AG08396 (cell line): ENCODE results near the gene DNAJB6.
"Not testable (repeated sequence)": the region's sequence is repeated elsewhere in the genome, so short reads cannot be mapped to it uniquely, and the experiment has no call there.

Experiments
- DNase-seq: peaks from one replicate; pipeline ENCODE4 v3.0.0; 2012; ENCODE audit warnings: low spot score, mixed read lengths

Gene DNAJB6

DNA sequence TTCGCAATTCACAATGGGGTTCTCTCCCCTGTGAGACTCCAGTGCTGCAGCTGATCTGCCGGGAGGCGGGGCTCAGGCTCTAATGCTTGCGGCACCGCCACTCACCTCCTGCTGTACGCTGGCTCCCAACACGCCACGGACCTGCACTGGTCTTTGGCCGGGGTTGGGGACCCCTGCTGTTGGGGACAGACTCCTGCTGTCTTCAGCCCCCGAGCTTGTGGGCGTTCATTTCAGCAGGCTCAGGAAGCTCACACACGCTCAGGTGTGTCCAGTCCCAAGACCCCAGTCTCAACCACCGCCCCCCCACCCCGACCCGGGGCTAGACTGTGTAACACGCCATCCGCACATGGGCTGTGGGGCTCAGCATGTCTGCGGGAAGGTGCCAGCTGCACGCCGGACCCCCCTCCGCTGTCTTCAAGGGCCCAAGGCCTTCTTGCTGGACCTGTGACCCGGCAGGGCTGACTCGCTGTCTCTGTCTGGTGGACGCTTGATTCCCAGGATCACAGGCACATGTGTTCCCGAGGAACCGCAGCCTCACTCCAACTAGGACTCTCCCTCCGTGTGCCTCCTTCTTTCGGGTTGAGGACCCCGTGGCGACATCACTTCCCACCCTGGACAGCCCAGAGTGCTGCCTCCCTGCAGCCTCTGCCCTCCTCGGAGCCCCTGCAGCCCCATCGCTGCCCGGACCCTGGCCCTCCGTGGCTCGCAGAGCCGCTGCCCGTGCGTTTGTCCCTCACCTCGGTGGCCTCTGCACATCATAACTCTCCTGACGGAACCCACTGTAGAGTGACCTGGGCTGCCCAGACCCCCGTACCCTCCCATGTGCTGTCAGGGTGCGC is 106.4 kb downstream of the DNAJB6 start:
- no peak for DNase-seq

GRCh38 chr7:157444011-157444842 is 107.4 kb downstream of the DNAJB6 start:
- DNase-seq, result no peak

DNA sequence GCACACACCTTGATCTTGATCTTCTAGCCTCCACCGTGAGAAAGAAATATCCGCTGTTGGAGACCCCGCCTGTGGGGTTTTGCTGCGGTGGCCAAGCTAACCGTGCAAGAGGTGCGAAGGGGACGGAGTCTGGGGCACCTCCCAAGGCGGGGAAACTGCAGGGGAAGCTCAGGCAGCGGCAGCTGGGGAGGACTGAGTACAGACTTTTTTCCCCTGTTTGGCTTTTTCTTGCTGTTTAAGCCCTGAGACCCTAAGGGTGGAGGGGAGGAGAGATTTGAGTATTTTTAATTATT is 108.0 kb downstream of the DNAJB6 start:
- no peak for DNase-seq

GRCh38 chr7:157445246-157445955 is 108.6 kb downstream of the DNAJB6 start:
- DNase-seq, result no peak

GRCh38 chr7:157445956-157446295 is 109.1 kb downstream of the DNAJB6 start:
- no peak for DNase-seq

GRCh38 chr7:157446322-157446721 is 109.5 kb downstream of the DNAJB6 start:
- DNase-seq, result no peak

DNA sequence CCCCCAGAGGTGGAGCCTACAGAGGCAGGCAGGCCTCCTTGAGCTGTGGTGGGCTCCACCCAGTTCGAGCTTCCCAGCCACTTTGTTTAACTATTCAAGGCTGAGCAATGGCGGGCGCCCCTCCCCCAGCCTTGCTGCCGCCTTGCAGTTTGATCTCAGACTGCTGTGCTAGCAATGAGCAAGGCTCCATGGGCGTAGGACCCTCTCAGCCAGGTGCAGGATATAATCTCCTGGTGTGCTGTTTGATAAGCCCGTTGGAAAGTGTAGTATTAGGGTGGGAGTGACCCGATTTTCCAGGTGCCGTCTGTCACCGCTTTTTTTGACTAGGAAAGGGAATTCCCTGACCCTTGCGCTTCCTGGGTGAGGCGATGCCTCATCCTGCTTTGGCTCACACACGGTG is 117.2 kb downstream of the DNAJB6 start:
- DNase-seq, result not testable (repeated sequence)

- DNase-seq, result no peak
Measured at GRCh38 chr7:157457355-157458253, 120.8 kb downstream of the DNAJB6 start.

- no peak for DNase-seq
Measured at GRCh38 chr7:157458254-157458633, 121.4 kb downstream of the DNAJB6 start.

GRCh38 chr7:157459966-157460365 is 123.2 kb downstream of the DNAJB6 start:
- no peak for DNase-seq

GRCh38 chr7:157460721-157461120 is 123.9 kb downstream of the DNAJB6 start:
- no peak for DNase-seq

DNA sequence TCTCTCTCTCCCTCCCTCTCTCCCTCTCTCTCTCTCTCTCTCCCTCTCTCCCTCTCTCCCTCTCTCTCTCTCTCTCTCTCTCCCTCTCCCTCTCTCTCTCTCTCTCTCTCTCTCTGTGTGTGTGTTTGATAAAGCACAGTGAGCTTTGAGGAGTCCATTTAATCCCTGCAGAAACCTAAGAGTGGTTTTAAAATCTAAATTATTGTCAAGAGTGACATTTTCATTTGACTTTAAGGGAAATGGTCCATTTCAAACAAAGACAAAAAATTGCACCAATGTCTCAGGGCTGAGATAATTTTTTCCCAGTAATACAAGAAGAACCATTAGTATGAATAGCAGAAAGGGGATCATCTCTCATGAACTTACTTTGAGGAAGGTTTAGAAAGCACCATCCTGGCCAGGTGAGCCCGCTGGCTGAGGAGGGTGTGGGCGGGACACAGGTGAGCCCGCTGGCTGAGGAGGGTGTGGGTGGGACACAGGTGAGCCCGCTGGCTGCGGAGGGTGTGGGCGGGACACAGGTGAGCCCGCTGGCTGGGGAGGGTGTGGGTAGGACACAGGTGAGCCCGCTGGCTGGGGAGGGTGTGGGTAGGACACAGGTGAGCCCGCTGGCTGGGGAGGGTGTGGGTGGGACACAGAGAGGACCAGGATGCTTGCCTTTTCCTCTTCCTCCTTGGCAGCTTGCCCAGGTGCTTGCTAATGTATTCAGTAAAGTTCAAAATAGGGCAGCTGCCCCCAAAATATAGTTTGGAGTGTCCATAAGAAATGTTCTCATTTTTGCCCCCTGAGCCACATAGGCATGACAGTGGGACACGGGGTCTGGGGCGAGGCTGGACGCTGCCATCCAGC is 125.0 kb downstream of the DNAJB6 start:
- no peak for DNase-seq

- no peak for DNase-seq
Measured at GRCh38 chr7:157462419-157462771, 125.6 kb downstream of the DNAJB6 start.

GRCh38 chr7:157462840-157463239 is 126.0 kb downstream of the DNAJB6 start:
- no peak for DNase-seq

- DNase-seq, result no peak
Measured at GRCh38 chr7:157463245-157463644, 126.4 kb downstream of the DNAJB6 start.

DNA sequence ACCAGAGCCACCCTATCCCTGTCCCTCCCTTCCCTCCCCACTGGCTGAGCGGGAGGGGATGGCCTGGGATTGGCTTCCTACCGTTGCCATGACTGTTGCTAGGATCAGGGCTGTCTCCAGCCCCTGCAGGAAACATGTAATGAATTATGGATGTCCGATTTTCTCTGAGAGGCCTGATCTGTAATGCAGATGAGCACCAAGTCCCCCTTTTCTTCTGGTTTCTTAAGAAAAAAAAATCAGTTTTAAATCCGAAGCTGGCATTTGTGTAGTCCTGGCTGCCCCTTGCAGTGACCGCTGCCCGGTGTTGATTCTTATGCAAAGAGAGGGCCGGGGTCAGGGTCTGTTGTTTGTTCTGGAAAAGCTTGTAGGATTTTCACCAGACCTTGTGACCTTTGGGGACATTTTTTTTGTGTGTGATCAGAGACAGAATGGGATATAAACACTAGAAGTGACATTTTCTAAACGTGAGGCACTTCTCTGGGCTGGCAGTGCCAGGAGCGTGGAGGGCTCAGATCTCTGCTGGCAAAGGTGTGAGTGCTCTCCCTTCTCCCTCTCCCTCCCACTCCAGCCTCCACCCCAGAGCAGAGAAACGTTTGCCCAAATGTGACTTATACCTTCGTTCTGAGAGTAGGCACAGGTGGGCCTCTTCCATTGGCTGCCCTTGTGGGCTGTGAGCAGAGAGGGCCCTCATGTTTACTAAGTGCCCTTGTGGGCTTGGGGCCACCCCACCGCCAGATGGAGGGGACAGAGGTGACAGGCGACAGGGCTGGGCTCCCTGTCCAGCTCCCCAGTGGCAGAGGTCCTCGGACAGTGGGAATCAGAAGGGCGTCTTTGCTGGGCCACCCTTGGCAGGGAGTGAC is 127.5 kb downstream of the DNAJB6 start:
- DNase-seq, result no peak

GRCh38 chr7:157464971-157465886 is 128.4 kb downstream of the DNAJB6 start:
- DNase-seq, result no peak

DNA sequence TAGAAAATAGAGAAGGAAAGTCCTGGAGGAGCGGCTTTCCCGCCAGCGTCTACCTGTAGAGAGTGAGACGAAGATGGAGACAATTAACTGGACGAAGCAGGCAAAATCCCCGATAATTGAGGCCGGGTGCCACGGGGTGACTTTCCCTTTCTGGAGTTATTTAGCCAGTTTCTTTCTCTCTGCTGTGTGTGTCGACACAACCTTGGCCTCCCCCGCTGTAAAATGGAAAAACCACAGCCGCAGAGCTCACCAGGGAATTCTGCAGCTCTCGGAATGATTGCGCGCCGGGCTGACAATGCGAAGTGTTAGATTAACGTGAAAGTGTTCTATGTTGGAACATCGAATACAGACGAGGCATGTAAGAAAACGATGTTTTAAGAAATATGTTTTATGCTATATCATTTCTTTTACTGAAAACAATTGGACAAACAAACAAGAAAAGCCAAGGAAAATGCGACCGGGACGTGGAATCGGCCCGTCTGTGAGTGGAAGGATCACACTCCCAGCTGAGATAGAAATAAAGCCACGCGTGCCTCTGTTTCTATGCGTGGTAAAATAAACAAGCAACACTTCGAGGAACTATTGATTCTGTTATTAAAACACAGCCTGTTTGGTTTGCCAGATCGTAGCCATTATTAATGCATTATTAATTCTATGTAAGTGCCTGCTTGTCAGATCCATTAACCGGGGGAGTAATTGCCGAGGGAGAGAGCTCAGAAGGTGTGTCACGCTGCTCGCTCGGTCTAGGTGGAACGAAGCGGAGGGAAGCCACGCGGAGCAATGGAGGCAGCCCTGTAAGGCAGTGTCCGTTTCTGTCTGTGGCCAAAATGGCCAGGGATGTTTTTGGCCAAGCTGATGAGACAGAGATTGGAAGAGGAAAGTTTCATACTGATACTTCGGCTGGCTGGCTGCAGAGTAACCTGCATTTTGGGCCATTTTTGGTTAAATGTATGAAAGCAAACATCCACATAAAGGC is 129.4 kb downstream of the DNAJB6 start:
- no peak for DNase-seq
